Measurements from ENCODE around the gene ANKRD1.

ANKRD1 gene

GRCh38 chr10:90936276-90936659 lies 15.4 kb upstream of the ANKRD1 start:
- Histone ChIP-seq H3K4me3 (ENCODE audit: insufficient read depth, low read depth, low read length, poor library complexity, severe bottlenecking) (no peak overlapping the region), H3K4me1 (ENCODE audit: control insufficient read depth, insufficient read depth, low read length, poor library complexity, severe bottlenecking) (no peaks in the 10 kb centered on the region), H3K36me3 (ENCODE audit: control insufficient read depth, insufficient read depth, low read length) (no peaks in the 10 kb centered on the region), H3K27ac (ENCODE audit: insufficient read depth, low read length, poor library complexity, severe bottlenecking) (no peak overlapping the region), H3K9me3 (ENCODE audit: control insufficient read depth, low read length) (no peaks in the 10 kb centered on the region), H3K27me3 (replicated peaks; ENCODE audit: control insufficient read depth, insufficient read depth, low read length, poor library complexity, severe bottlenecking) (no peaks in the 10 kb centered on the region)
- DNase-seq, result no peak

GRCh38 chr10:90935581-90936275 lies 14.8 kb upstream of the ANKRD1 start:
- Histone ChIP-seq H3K9me3 (ENCODE audit: control insufficient read depth, low read length) (no peaks in the 10 kb centered on the region), H3K36me3 (ENCODE audit: control insufficient read depth, insufficient read depth, low read length) (no peaks in the 10 kb centered on the region), H3K4me3 (ENCODE audit: insufficient read depth, low read depth, low read length, poor library complexity, severe bottlenecking) (no peak overlapping the region), H3K27me3 (replicated peaks; ENCODE audit: control insufficient read depth, insufficient read depth, low read length, poor library complexity, severe bottlenecking) (no peaks in the 10 kb centered on the region), H3K27ac (ENCODE audit: insufficient read depth, low read length, poor library complexity, severe bottlenecking) (no peak overlapping the region), H3K4me1 (ENCODE audit: control insufficient read depth, insufficient read depth, low read length, poor library complexity, severe bottlenecking) (no peaks in the 10 kb centered on the region)
- DNase-seq, result no peak

- Histone ChIP-seq H3K4me3 (ENCODE audit: insufficient read depth, low read depth, low read length, poor library complexity, severe bottlenecking) (no peak overlapping the region), H3K9me3 (ENCODE audit: control insufficient read depth, low read length) (no peaks in the 10 kb centered on the region), H3K36me3 (ENCODE audit: control insufficient read depth, insufficient read depth, low read length) (no peaks in the 10 kb centered on the region), H3K27me3 (replicated peaks; ENCODE audit: control insufficient read depth, insufficient read depth, low read length, poor library complexity, severe bottlenecking) (no peaks in the 10 kb centered on the region), H3K27ac (ENCODE audit: insufficient read depth, low read length, poor library complexity, severe bottlenecking) (no peak overlapping the region), H3K4me1 (ENCODE audit: control insufficient read depth, insufficient read depth, low read length, poor library complexity, severe bottlenecking) (no peaks in the 10 kb centered on the region)
- DNase-seq, result no peak
Observed at GRCh38 chr10:90930971-90931871, 10.3 kb upstream of the ANKRD1 start.

- no peak overlapping the region for H3K4me3 ChIP-seq (ENCODE audit: insufficient read depth, low read depth, low read length, poor library complexity, severe bottlenecking)
Observed at GRCh38 chr10:90930070-90930837, 9.4 kb upstream of the ANKRD1 start.

GRCh38 chr10:90929179-90929578 lies 8.3 kb upstream of the ANKRD1 start:
- no peaks in the 10 kb centered on the region for H3K36me3 ChIP-seq (ENCODE audit: control insufficient read depth, insufficient read depth, low read length)
- no peak overlapping the region for H3K4me3 ChIP-seq (ENCODE audit: insufficient read depth, low read depth, low read length, poor library complexity, severe bottlenecking)
- H3K4me1 ChIP-seq (ENCODE audit: control insufficient read depth, insufficient read depth, low read length, poor library complexity, severe bottlenecking), result no peaks in the 10 kb centered on the region
- no peaks in the 10 kb centered on the region for H3K9me3 ChIP-seq (ENCODE audit: control insufficient read depth, low read length)
- H3K27me3 ChIP-seq (replicated peaks; ENCODE audit: control insufficient read depth, insufficient read depth, low read length, poor library complexity, severe bottlenecking), result no peaks in the 10 kb centered on the region
- DNase-seq, result no peak
- H3K27ac ChIP-seq (ENCODE audit: insufficient read depth, low read length, poor library complexity, severe bottlenecking), result no peak overlapping the region

More at GRCh38 chr10:90930070-90930837, 9.4 kb upstream of the ANKRD1 start:
- Histone ChIP-seq H3K27me3 (replicated peaks; ENCODE audit: control insufficient read depth, insufficient read depth, low read length, poor library complexity, severe bottlenecking) (no peaks in the 10 kb centered on the region), H3K4me1 (ENCODE audit: control insufficient read depth, insufficient read depth, low read length, poor library complexity, severe bottlenecking) (no peaks in the 10 kb centered on the region), H3K9me3 (ENCODE audit: control insufficient read depth, low read length) (no peaks in the 10 kb centered on the region), H3K36me3 (ENCODE audit: control insufficient read depth, insufficient read depth, low read length) (no peaks in the 10 kb centered on the region), H3K27ac (ENCODE audit: insufficient read depth, low read length, poor library complexity, severe bottlenecking) (no peak overlapping the region)
- DNase-seq, result no peak

GRCh38 chr10:90927293-90927692 lies 6.4 kb upstream of the ANKRD1 start:
- Histone ChIP-seq H3K27me3 (replicated peaks; ENCODE audit: control insufficient read depth, insufficient read depth, low read length, poor library complexity, severe bottlenecking) (no peaks in the 10 kb centered on the region), H3K36me3 (ENCODE audit: control insufficient read depth, insufficient read depth, low read length) (no peaks in the 10 kb centered on the region), H3K9me3 (ENCODE audit: control insufficient read depth, low read length) (no peaks in the 10 kb centered on the region), H3K4me3 (ENCODE audit: insufficient read depth, low read depth, low read length, poor library complexity, severe bottlenecking) (no peak overlapping the region), H3K27ac (ENCODE audit: insufficient read depth, low read length, poor library complexity, severe bottlenecking) (no peak overlapping the region), H3K4me1 (ENCODE audit: control insufficient read depth, insufficient read depth, low read length, poor library complexity, severe bottlenecking) (no peaks in the 10 kb centered on the region)
- no peak for DNase-seq

- no peak for DNase-seq
- H3K27me3 ChIP-seq (replicated peaks; ENCODE audit: control insufficient read depth, insufficient read depth, low read length, poor library complexity, severe bottlenecking), result no peaks in the 10 kb centered on the region
- H3K27ac ChIP-seq (ENCODE audit: insufficient read depth, low read length, poor library complexity, severe bottlenecking), result no peak overlapping the region
- H3K4me1 ChIP-seq (ENCODE audit: control insufficient read depth, insufficient read depth, low read length, poor library complexity, severe bottlenecking), result no peaks in the 10 kb centered on the region
- no peaks in the 10 kb centered on the region for H3K9me3 ChIP-seq (ENCODE audit: control insufficient read depth, low read length)
- H3K36me3 ChIP-seq (ENCODE audit: control insufficient read depth, insufficient read depth, low read length), result no peaks in the 10 kb centered on the region
- H3K4me3 ChIP-seq (ENCODE audit: insufficient read depth, low read depth, low read length, poor library complexity, severe bottlenecking), result no peak overlapping the region
Observed at GRCh38 chr10:90925079-90926029, 4.5 kb upstream of the ANKRD1 start.

- DNase-seq, result no peak
- H3K27ac ChIP-seq (ENCODE audit: insufficient read depth, low read length, poor library complexity, severe bottlenecking), result no peak overlapping the region
Observed at GRCh38 chr10:90924552-90924951, 3.7 kb upstream of the ANKRD1 start.

GRCh38 chr10:90923111-90923731 lies 2.3 kb upstream of the ANKRD1 start:
- Histone ChIP-seq H3K4me3 (ENCODE audit: insufficient read depth, low read depth, low read length, poor library complexity, severe bottlenecking) (no peak overlapping the region), H3K27ac (ENCODE audit: insufficient read depth, low read length, poor library complexity, severe bottlenecking) (no peak overlapping the region), H3K4me1 (ENCODE audit: control insufficient read depth, insufficient read depth, low read length, poor library complexity, severe bottlenecking) (no peaks in the 10 kb centered on the region), H3K9me3 (ENCODE audit: control insufficient read depth, low read length) (no peaks in the 10 kb centered on the region), H3K27me3 (replicated peaks; ENCODE audit: control insufficient read depth, insufficient read depth, low read length, poor library complexity, severe bottlenecking) (no peaks in the 10 kb centered on the region), H3K36me3 (ENCODE audit: control insufficient read depth, insufficient read depth, low read length) (no peaks in the 10 kb centered on the region)
- no peak for DNase-seq

More at GRCh38 chr10:90924552-90924951, 3.7 kb upstream of the ANKRD1 start:
- no peaks in the 10 kb centered on the region for H3K4me1 ChIP-seq (ENCODE audit: control insufficient read depth, insufficient read depth, low read length, poor library complexity, severe bottlenecking)
- no peaks in the 10 kb centered on the region for H3K36me3 ChIP-seq (ENCODE audit: control insufficient read depth, insufficient read depth, low read length)
- H3K4me3 ChIP-seq (ENCODE audit: insufficient read depth, low read depth, low read length, poor library complexity, severe bottlenecking), result no peak overlapping the region
- H3K27me3 ChIP-seq (replicated peaks; ENCODE audit: control insufficient read depth, insufficient read depth, low read length, poor library complexity, severe bottlenecking), result no peaks in the 10 kb centered on the region
- no peaks in the 10 kb centered on the region for H3K9me3 ChIP-seq (ENCODE audit: control insufficient read depth, low read length)

All from effector memory CD4-positive, alpha-beta T cell (primary cell).